SU-DHL-6 (cell line): Measurements from ENCODE around the gene ZNF592.

Experiments used
- H2AFZ ChIP-seq: fragments of 200-600 bp; sonication (generic); 2 replicates; pipeline ENCODE4 v1.6.1; 2014; ENCODE audit warnings: low read depth, mild to moderate bottlenecking, moderate library complexity, mixed read lengths, antibody characterized with exemption, low read length; ENCODE audit not compliant: severe bottlenecking
- H3F3A ChIP-seq: fragments of 200-600 bp; shearing (Covaris generic); 2 replicates; pipeline ENCODE4 v1.6.0; 2016; ENCODE audit warnings: antibody characterized with exemption, mild to moderate bottlenecking; ENCODE audit not compliant: insufficient read depth
- H3K27ac ChIP-seq: fragments of 200-600 bp; sonication (generic); 2 replicates; pipeline ENCODE4 v1.5.1; 2016; ENCODE audit warnings: low read depth, mild to moderate bottlenecking, low read length, moderate library complexity, mixed read lengths
- H3K27me3 ChIP-seq: fragments of 200-600 bp; sonication (generic), shearing (Covaris generic); 2 replicates; pipeline ENCODE4 v1.6.0; 2014; ENCODE audit warnings: mild to moderate bottlenecking, low read length
- H3K36me3 ChIP-seq: fragments of 200-600 bp; sonication (generic); 2 replicates; pipeline ENCODE4 v1.6.1; 2014; ENCODE audit warnings: mild to moderate bottlenecking, low read length, mixed read lengths
- H3K4me2 ChIP-seq: fragments of 300-600, 200-600 bp; shearing (Covaris generic), sonication (generic); 2 replicates; pipeline ENCODE4 v1.6.0; 2014; ENCODE audit warnings: low read length, low read depth, mild to moderate bottlenecking; ENCODE audit not compliant: poor library complexity, severe bottlenecking
- H3K4me3 ChIP-seq: fragments of 200-600 bp; sonication (generic); 2 replicates; pipeline ENCODE4 v1.5.1; 2014; ENCODE audit warnings: antibody characterized with exemption, low read length, mild to moderate bottlenecking, mixed read lengths; ENCODE audit not compliant: insufficient read depth, poor library complexity, severe bottlenecking
- H3K79me2 ChIP-seq: fragments of 200-600 bp; sonication (generic); 2 replicates; pipeline ENCODE4 v1.6.1; 2014; ENCODE audit warnings: mild to moderate bottlenecking, low read length, moderate library complexity; ENCODE audit not compliant: insufficient read depth
- H3K9ac ChIP-seq: fragments of 200-600 bp; sonication (generic); 2 replicates; pipeline ENCODE4 v1.7.0; 2014; ENCODE audit warnings: mild to moderate bottlenecking, low read length
- H3K9me2 ChIP-seq: fragments of 200-600 bp; sonication (generic); replicated peaks from 2 replicates; pipeline ENCODE4 v1.6.1; 2014; ENCODE audit warnings: low read length; ENCODE audit not compliant: insufficient read depth
- H3K9me3 ChIP-seq: fragments of 200-600 bp; sonication (generic); 2 replicates; pipeline ENCODE4 v1.6.1; 2014; ENCODE audit warnings: low read length, mixed read lengths; ENCODE audit not compliant: insufficient read depth
- H4K20me1 ChIP-seq: fragments of 200-600 bp; sonication (generic); 2 replicates; pipeline ENCODE4 v1.6.1; 2014; ENCODE audit warnings: low read depth, mild to moderate bottlenecking, antibody characterized with exemption, low read length, moderate library complexity, mixed read lengths
- EZH2phosphoT487 ChIP-seq: fragments of 200-600 bp; sonication (generic), shearing (Covaris generic); conservative IDR thresholded peaks from 2 replicates; pipeline ENCODE4 v1.6.1; 2018; ENCODE audit warnings: mild to moderate bottlenecking, antibody characterized with exemption, low read length, moderate library complexity, mixed read lengths
- TF ChIP-seq, protein P1 (sequence below): fragments of 200-600 bp; sonication (generic); IDR thresholded peaks from one replicate; pipeline ENCODE4 v1.5.1; 2017; ENCODE audit warnings: antibody characterized with exemption, mild to moderate bottlenecking, low read length, moderate library complexity; ENCODE audit not compliant: insufficient read depth, poor library complexity, severe bottlenecking

Gene ZNF592

GRCh38 chr15:84826369-84826823, 78.0 kb downstream of the ZNF592 start:
- Histone ChIP-seq H2AFZ (no peak overlapping the region), H3F3A (no peaks in the 10 kb centered on the region), H3K27ac (no peak overlapping the region), H3K27me3 (no peaks in the 10 kb centered on the region), H4K20me1 (no peaks in the 10 kb centered on the region), H3K36me3 (no peaks in the 10 kb centered on the region), H3K79me2 (no peaks in the 10 kb centered on the region), H3K4me3 (no peak overlapping the region), H3K9me2 (no peaks in the 10 kb centered on the region), H3K9me3 (no peaks in the 10 kb centered on the region), H3K4me2 (no peak overlapping the region), H3K9ac (no peak overlapping the region)
- TF ChIP-seq EZH2phosphoT487, result no peak
- TF ChIP-seq, protein P1, sequence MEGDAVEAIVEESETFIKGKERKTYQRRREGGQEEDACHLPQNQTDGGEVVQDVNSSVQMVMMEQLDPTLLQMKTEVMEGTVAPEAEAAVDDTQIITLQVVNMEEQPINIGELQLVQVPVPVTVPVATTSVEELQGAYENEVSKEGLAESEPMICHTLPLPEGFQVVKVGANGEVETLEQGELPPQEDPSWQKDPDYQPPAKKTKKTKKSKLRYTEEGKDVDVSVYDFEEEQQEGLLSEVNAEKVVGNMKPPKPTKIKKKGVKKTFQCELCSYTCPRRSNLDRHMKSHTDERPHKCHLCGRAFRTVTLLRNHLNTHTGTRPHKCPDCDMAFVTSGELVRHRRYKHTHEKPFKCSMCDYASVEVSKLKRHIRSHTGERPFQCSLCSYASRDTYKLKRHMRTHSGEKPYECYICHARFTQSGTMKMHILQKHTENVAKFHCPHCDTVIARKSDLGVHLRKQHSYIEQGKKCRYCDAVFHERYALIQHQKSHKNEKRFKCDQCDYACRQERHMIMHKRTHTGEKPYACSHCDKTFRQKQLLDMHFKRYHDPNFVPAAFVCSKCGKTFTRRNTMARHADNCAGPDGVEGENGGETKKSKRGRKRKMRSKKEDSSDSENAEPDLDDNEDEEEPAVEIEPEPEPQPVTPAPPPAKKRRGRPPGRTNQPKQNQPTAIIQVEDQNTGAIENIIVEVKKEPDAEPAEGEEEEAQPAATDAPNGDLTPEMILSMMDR, result no peak

DNA sequence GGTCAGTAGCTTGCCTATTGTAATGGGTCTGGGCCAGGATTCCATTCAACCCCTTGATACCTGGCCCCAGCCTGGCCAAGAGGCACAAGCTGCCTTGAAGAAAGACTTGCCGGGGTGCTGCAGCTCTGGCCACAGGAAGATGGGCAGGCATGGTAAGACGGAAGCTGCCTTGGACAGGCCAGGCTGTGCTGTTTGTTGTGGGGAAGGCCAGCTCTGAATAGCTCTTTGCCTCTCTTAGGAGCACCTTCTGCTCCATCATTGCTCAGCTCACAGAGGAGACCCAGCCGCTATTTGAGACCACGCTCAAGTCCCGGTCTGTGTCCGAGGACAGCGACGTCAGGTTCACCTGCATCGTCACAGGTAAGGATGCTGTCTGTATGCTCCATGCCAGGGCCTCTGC, 78.9 kb downstream of the ZNF592 start:
- Histone ChIP-seq H3K27me3 (no peaks in the 10 kb centered on the region), H4K20me1 (no peaks in the 10 kb centered on the region), H3K4me3 (no peak overlapping the region), H3F3A (no peaks in the 10 kb centered on the region), H2AFZ (no peak overlapping the region), H3K9ac (no peak overlapping the region), H3K9me3 (no peaks in the 10 kb centered on the region), H3K9me2 (no peaks in the 10 kb centered on the region), H3K79me2 (no peaks in the 10 kb centered on the region), H3K4me2 (no peak overlapping the region), H3K27ac (no peak overlapping the region), H3K36me3 (no peaks in the 10 kb centered on the region)
- TF ChIP-seq EZH2phosphoT487, result no peak
- TF ChIP-seq, protein P1, result no peak

DNA sequence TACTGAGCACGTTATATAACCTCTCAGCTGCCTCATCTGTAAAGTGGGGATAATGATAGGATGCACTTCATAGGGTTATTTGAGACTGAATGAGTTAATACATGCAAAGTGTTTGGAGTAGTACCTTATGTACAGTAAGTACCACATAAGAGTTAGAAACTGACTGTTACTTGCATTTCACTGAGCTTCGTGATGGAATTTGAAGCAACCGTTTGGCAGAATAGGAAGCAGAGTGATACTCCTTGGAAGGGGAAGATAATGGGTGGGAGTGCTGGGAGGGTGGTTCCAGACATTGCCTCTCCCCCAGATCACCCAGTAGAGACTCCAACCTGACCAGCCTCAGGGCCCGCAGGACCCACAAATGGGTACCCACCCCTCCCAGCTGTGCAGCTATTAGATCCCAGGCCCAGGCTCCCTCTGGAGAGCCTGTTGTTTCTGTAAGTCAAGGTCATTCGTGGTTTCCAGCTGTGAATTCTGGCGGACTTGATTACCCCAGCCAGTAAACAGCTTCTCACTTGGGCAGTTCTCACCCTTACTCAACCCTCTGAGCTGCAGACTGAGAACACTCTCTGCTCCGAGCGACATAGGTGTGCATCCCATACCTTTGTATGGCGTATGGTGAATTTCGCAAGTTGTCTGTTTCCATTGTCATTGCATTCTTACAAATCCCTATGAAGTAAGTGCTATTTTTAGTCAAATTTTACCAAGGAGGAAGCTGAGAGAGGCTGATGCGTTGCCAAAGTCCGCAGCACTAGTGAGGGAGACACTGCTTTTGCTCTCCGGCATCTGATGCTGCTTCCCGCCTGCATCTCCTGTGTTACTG, 79.9 kb downstream of the ZNF592 start:
- no peaks in the 10 kb centered on the region for H3K79me2 ChIP-seq
- H3K27ac ChIP-seq, result no peak overlapping the region
- no peak for TF ChIP-seq EZH2phosphoT487
- TF ChIP-seq, protein P1, result no peak

More for the DNA sequence above, 79.9 kb downstream of the ZNF592 start:
- Histone ChIP-seq H3K4me3 (no peak overlapping the region), H3K9me3 (no peaks in the 10 kb centered on the region), H3K9me2 (no peaks in the 10 kb centered on the region), H3K27me3 (no peaks in the 10 kb centered on the region), H3F3A (no peaks in the 10 kb centered on the region), H4K20me1 (no peaks in the 10 kb centered on the region), H3K4me2 (no peak overlapping the region), H3K9ac (no peak overlapping the region), H3K36me3 (no peaks in the 10 kb centered on the region), H2AFZ (no peak overlapping the region)
